NCI-H187 treated with DMSO at 0.1 percent for 48 hours (cell line): ENCODE data around the gene MMP2.

Experiments
- DNase-seq: peaks from one replicate; lab custom pipeline; 2025; lab: John Stamatoyannopoulos, UW

Gene MMP2

GRCh38 chr16:55513616-55514015 lies 34.6 kb downstream of the MMP2 start:
- DNase-seq: no peak

- DNase-seq: no peak
Observed at GRCh38 chr16:55515111-55515510, 36.1 kb downstream of the MMP2 start.

GRCh38 chr16:55521792-55522191 lies 42.8 kb downstream of the MMP2 start:
- DNase-seq: no peak

GRCh38 chr16:55526441-55526840 lies 47.4 kb downstream of the MMP2 start:
- DNase-seq: no peak

GRCh38 chr16:55527885-55528284 lies 48.9 kb downstream of the MMP2 start:
- no peak for DNase-seq

GRCh38 chr16:55529018-55529417 lies 50.0 kb downstream of the MMP2 start:
- DNase-seq: no peak

- DNase-seq: no peak
Observed at GRCh38 chr16:55530316-55530856, 51.4 kb downstream of the MMP2 start.

GRCh38 chr16:55532227-55532626 lies 53.2 kb downstream of the MMP2 start:
- DNase-seq: no peak

GRCh38 chr16:55534756-55535155 lies 55.8 kb downstream of the MMP2 start:
- no peak for DNase-seq

GRCh38 chr16:55539049-55539448 lies 60.1 kb downstream of the MMP2 start:
- no peak for DNase-seq

- DNase-seq: no peak
Observed at GRCh38 chr16:55539488-55539887, 60.5 kb downstream of the MMP2 start.

- no peak for DNase-seq
Observed at GRCh38 chr16:55540221-55540620, 61.2 kb downstream of the MMP2 start.

- no peak for DNase-seq
Observed at GRCh38 chr16:55542459-55543082, 63.6 kb downstream of the MMP2 start.

GRCh38 chr16:55543472-55543871 lies 64.5 kb downstream of the MMP2 start:
- DNase-seq: no peak

GRCh38 chr16:55552621-55553020 lies 73.6 kb downstream of the MMP2 start:
- DNase-seq: no peak

- DNase-seq: no peak
Observed at GRCh38 chr16:55555436-55555835, 76.4 kb downstream of the MMP2 start.
